K562 (cell line): Measurements from ENCODE around the gene SLC49A4. TPM values are rescaled to one million over a fixed set of nuclear protein-coding genes. Genes with fewer than 3 reads are reported as not detected.
A peak's percentile ranks its signal among the peaks of the same experiment; 100 is the strongest.

Experiments
- ATAC-seq: fragments of 200-7000 bp; cut with Tn5 transposase; 3 replicates; pipeline ENCODE4 v1.9.1; 2020; ENCODE audit warnings: moderate library complexity
- BruUV-seq: library from RNA; stranded (reverse); fragments of 400-500 nt; replicated peaks from 2 replicates; lab custom pipeline; 2021; lab: Mats Ljungman, UMichigan
- CTCF ChIA-PET: fragments of 300-600 bp; formaldehyde crosslinking; extraction: SDS; loops from one replicate; lab custom pipeline; 2021; ENCODE audit warnings: low intra/inter-chr PET ratio; lab: Yijun Ruan, JAX
- POLR2A ChIA-PET: fragments of 300-600, 350-650 bp; sonication (Branson Sonifier 250); formaldehyde crosslinking; extraction: SDS; loops from one replicate; lab custom pipeline; 2021; ENCODE audit warnings: antibody characterized with exemption, inconsistent platforms; lab: Yijun Ruan, JAX
- DNase-seq, 4 experiments: peaks; one replicate each; pipeline versions ENCODE4 v3.0.0 to v3.0.0-alpha.2; 2011 to 2018; ENCODE audit warnings: low spot score in 3 of 4, mixed read lengths in 3 of 4; ENCODE audit errors: extremely low read depth in 1 of 4
- FAIRE-seq: peaks from 2 replicates; lab custom pipeline; 2011; peaks lifted over from hg19 to GRCh38; lab: Jason Lieb, UNC
- H2AFZ ChIP-seq: 2 replicates; pipeline ENCODE4 v1.6.0; 2011; ENCODE audit warnings: low read depth, low read length, control low read depth, inconsistent platforms
- H3K27ac ChIP-seq: fragments of 200-600 bp; 3 replicates; pipeline ENCODE4 v1.8.0; 2011; ENCODE audit warnings: low read depth, mild to moderate bottlenecking, control low read depth, inconsistent platforms, low read length, moderate library complexity, mixed read lengths; ENCODE audit errors: extremely low read depth
- H3K27me3 ChIP-seq, 2 experiments: fragments of 300-600 bp in 1 of 2; 2 replicates in 1 of 2; 3 replicates in 1 of 2; pipeline versions ENCODE4 v1.6.0 to v1.8.0; 2011; ENCODE audit warnings: inconsistent platforms in 2 of 2, low read length in 2 of 2, mild to moderate bottlenecking in 1 of 2, mixed read lengths in 1 of 2, moderate library complexity in 1 of 2; ENCODE audit not compliant: control insufficient read depth in 2 of 2, insufficient read depth in 2 of 2
- H3K36me3 ChIP-seq: fragments of 300-600 bp; 3 replicates; pipeline ENCODE4 v1.8.0; 2011; ENCODE audit warnings: mild to moderate bottlenecking, low read length, inconsistent platforms; ENCODE audit not compliant: control insufficient read depth, insufficient read depth
- H3K4me1 ChIP-seq, 2 experiments: fragments of 200-600 bp in 1 of 2; replicated peaks in 1 of 2; 2 replicates in 1 of 2; 3 replicates in 1 of 2; pipeline versions ENCODE4 v1.5.1 to v1.8.0; 2011; ENCODE audit warnings: inconsistent platforms in 2 of 2, low read length in 2 of 2, mild to moderate bottlenecking in 1 of 2, mixed read lengths in 1 of 2, moderate library complexity in 1 of 2; ENCODE audit not compliant: control insufficient read depth in 2 of 2, insufficient read depth in 2 of 2
- H3K4me2 ChIP-seq: 2 replicates; pipeline ENCODE4 v1.6.1; 2011; ENCODE audit warnings: low read length, control low read depth, inconsistent platforms, mixed read lengths; ENCODE audit not compliant: insufficient read depth
- H3K4me3 ChIP-seq: fragments of 200-600 bp; sonication (generic), shearing (Covaris generic); 2 replicates; pipeline ENCODE4 v1.5.1; 2016; ENCODE audit warnings: control low read depth, inconsistent platforms
- H3K79me2 ChIP-seq: fragments of 200-600 bp; 3 replicates; pipeline ENCODE4 v1.8.0; 2011; ENCODE audit warnings: low read length, inconsistent platforms; ENCODE audit not compliant: control insufficient read depth, insufficient read depth
- H3K9ac ChIP-seq, 2 experiments: 2 replicates each; pipeline versions ENCODE4 v1.6.0 to v1.6.1; 2011; ENCODE audit warnings: low read depth in 2 of 2, low read length in 2 of 2, control low read depth in 1 of 2, inconsistent platforms in 1 of 2, mild to moderate bottlenecking in 1 of 2, mixed read lengths in 1 of 2; ENCODE audit not compliant: insufficient read depth in 1 of 2
- H3K9me1 ChIP-seq: one replicate; pipeline ENCODE4 v1.6.0; 2011; ENCODE audit warnings: inconsistent platforms, mild to moderate bottlenecking, low read length, moderate library complexity; ENCODE audit not compliant: control insufficient read depth, insufficient read depth
- H3K9me3 ChIP-seq: replicated peaks from 2 replicates; pipeline ENCODE4 v1.5.1; 2011; ENCODE audit warnings: low read depth, low read length, inconsistent platforms; ENCODE audit not compliant: control insufficient read depth, insufficient read depth
- H4K20me1 ChIP-seq: replicated peaks from 2 replicates; pipeline ENCODE4 v1.6.1; 2011; ENCODE audit warnings: low read length, inconsistent platforms, mixed read lengths; ENCODE audit not compliant: control insufficient read depth, insufficient read depth
- RBM25 ChIP-seq: fragments of 200-400 bp; formaldehyde crosslinking; IDR thresholded peaks from 2 replicates; pipeline ENCODE4 v1.6.1; 2018; ENCODE audit warnings: low read length, low read depth, moderate library complexity; ENCODE audit not compliant: severe bottlenecking
- SRSF9 ChIP-seq: fragments of 200-400 bp; formaldehyde crosslinking; IDR thresholded peaks from 2 replicates; pipeline ENCODE4 v1.6.1; 2017; ENCODE audit warnings: low read depth, low read length, borderline replicate concordance
- ZFP36 ChIP-seq: fragments of 150-350 bp; IDR thresholded peaks from 2 replicates; pipeline ENCODE4 v1.6.1; 2018; ENCODE audit warnings: low read length, low read depth; ENCODE audit not compliant: partially characterized antibody
- WGBS: fragments of 100-300 bp; shearing (Covaris generic); methylation state at CpG from one replicate; pipeline ENCODE4 v1.1.6; 2016; ENCODE audit warnings: low coverage, mixed read lengths; ENCODE audit not compliant: insufficient coverage; ENCODE audit errors: missing lambda C conversion rate; 5-methylcytosine and 5-hydroxymethylcytosine counted together
- in situ Hi-C: fragments of 300-500 bp; cut with MboI; formaldehyde crosslinking; loops from 4 replicates; pipeline ENCODE4 v1.15.0; 2018; ENCODE audit warnings: inconsistent platforms, mixed read lengths
- intact Hi-C: fragments of 100-400 bp; cut with micrococcal nuclease; formaldehyde crosslinking; loops from 2 replicates; pipeline ENCODE4 v1.14.2; 2022
- polyA plus RNA-seq, 8 experiments: library from polyadenylated mRNA; depleted of rRNA in 4 of 8; stranded (reverse) in 5 of 8; unstranded in 3 of 8; fragments of >200 nt; fragmentation: Nextera tagmentation in 2 of 8; fragmentation: Illumina TruSeq in 1 of 8; extraction: Ambion mirVana in 2 of 8; extraction: Trizol in 1 of 8; gene quantifications; 2 replicates each; pipeline versions ENCODE4 v1.2.1 to v1.2.3, GENCODE V29; 2011 to 2014; ENCODE audit warnings: inconsistent platforms in 1 of 8, missing spikeins in 1 of 8
- total RNA-seq, 7 experiments: library from RNA; depleted of rRNA in 6 of 7; stranded (reverse); fragments of >200 nt in 6 of 7; fragmentation: Illumina TruSeq in 2 of 7; extraction: Trizol in 2 of 7; gene quantifications; 2 replicates each; pipeline versions ENCODE4 v1.2.1 to v1.2.3, GENCODE V29; 2011 to 2021; ENCODE audit warnings: low replicate concordance in 1 of 7

Gene SLC49A4
- total and polyA plus RNA-seq, 9 of the 15 experiments (the other 6 are each of a cell fraction or from before 2014, with no cell fraction given) = 0.15 to 1.3 (median 0.83) TPM

DNA sequence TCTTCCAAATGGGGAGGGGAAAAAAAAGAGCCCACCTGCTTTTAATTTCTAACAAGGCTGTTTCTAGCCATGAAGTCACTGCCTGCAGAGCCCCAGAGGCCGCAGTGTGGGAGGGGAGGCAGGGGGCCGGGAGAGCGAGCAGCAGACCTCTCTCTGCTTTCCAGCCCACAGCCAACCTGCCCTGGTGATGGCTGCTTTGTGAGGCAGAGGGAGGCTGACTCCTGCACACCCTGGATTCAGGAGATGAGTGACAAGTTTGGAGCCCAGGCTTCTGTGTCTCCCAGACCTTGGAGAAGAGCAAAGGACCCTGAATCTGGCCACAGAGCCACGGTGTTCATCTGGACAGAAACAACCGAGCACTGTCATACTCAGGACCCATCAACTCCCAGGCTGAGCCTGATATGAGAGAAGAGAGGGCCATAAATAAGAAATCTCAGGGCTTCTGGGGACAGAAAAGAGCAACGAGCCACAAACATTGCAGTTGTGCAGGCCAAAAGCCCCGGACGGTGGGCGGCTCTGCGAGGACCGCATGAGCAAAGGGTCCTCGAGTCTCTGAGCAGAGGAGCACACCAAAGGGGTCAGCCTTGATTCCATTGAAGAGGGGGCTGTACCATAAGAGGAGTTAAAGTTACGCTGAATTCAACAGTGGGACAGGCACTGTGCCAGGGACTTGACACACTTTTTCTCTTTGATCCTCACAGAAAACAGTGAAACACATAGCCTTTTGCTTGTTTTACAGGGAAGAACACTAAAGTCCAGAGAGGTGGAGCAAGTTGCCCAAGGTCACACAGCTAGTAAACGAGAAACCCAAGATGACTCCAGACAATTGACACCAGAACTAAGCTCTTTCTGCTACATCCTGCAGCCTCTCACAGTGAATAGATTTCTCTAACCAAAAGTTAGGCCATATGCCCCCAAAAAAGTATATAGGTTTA lies 135.5 kb downstream of the SLC49A4 start:
- Histone ChIP-seq H3K79me2 (no peaks in the 10 kb centered on the region), H3K27ac (no peak overlapping the region), H3K27me3 (peaks cover 13 to 45% of the 10 kb centered on the region in 2 experiments; a peak in 3 of 5 replicates), H3K9ac (no peak overlapping the region), H3K36me3 (no peaks in the 10 kb centered on the region), H3K9me1 (no peaks in the 10 kb centered on the region), H3K4me1 (no peaks in the 10 kb centered on the region; a peak in 1 of 5 replicates), H3K9me3 (no peaks in the 10 kb centered on the region), H4K20me1 (no peaks in the 10 kb centered on the region), H3K4me3 (no peak overlapping the region)
- ChIA-PET POLR2A (no interaction called here), CTCF (no interaction called here)
- DNase-seq (no peak), FAIRE-seq (no peak), ATAC-seq (no peak)
- 2% methylated on average over 14 of the region's 14 CpGs for WGBS
- BruUV-seq = no TSS peak
- in situ Hi-C loops = no loop called here
- intact Hi-C loops = no loop called here
- TF ChIP-seq ZFP36 = peak; percentile 38
- TF ChIP-seq SRSF9 = no peak
- peak; percentile 57 for TF ChIP-seq RBM25
- TF ChIP-seq, all 486 proteins: peak for 2
- no peak overlapping the region for H2AFZ ChIP-seq
- no peak overlapping the region for H3K4me2 ChIP-seq

Other genes with a start within 250 kb of the SLC49A4 start
- gene PARP9, start 230.8 kb upstream of the SLC49A4 start, total RNA-seq (2014; rRNA removed) = 2.7 and 2.8 TPM in 2 replicates
- gene PARP9, start 230.8 kb upstream of the SLC49A4 start, total RNA-seq (2014; rRNA removed; fragmentation: Illumina TruSeq; extraction: Trizol) = 3.1 and 3.9 TPM in 2 replicates
- 3.8 TPM in 2 replicates for gene PARP9, start 230.8 kb upstream of the SLC49A4 start, total RNA-seq (2015; rRNA removed; fragmentation: Illumina TruSeq; extraction: Trizol)
- 3.1 and 3.4 TPM in 2 replicates for gene PARP9, start 230.8 kb upstream of the SLC49A4 start, total RNA-seq (2021)
- gene PARP9, start 230.8 kb upstream of the SLC49A4 start, polyA plus RNA-seq (2011; rRNA removed) = 1.5 and 3.9 TPM in 2 replicates
- gene PARP9, start 230.8 kb upstream of the SLC49A4 start, polyA plus RNA-seq (2014; fragmentation: Illumina TruSeq; extraction: Trizol) = 4.4 and 4.8 TPM in 2 replicates
- 1 to 10 TPM; 2.1 to 3.2 TPM for gene PARP9, start 230.8 kb upstream of the SLC49A4 start, polyA plus RNA-seq (2014; fragmentation: Nextera tagmentation; extraction: Ambion mirVana)
- 3.5 and 3.8 TPM in 2 replicates for gene PARP9, start 230.8 kb upstream of the SLC49A4 start, polyA plus RNA-seq (2014; rRNA removed)
- gene DTX3L, start 230.7 kb upstream of the SLC49A4 start, total RNA-seq (2014; rRNA removed) = 3.0 and 4.1 TPM in 2 replicates
- 6.0 and 7.0 TPM in 2 replicates for gene DTX3L, start 230.7 kb upstream of the SLC49A4 start, total RNA-seq (2014; rRNA removed; fragmentation: Illumina TruSeq; extraction: Trizol)
- gene DTX3L, start 230.7 kb upstream of the SLC49A4 start, total RNA-seq (2015; rRNA removed; fragmentation: Illumina TruSeq; extraction: Trizol) = 6.0 and 6.5 TPM in 2 replicates
- 6.2 and 6.6 TPM in 2 replicates for gene DTX3L, start 230.7 kb upstream of the SLC49A4 start, total RNA-seq (2021)
- gene DTX3L, start 230.7 kb upstream of the SLC49A4 start, polyA plus RNA-seq (2011; rRNA removed) = 1.0 and 2.3 TPM in 2 replicates
- gene DTX3L, start 230.7 kb upstream of the SLC49A4 start, polyA plus RNA-seq (2014; fragmentation: Illumina TruSeq; extraction: Trizol) = 4.9 and 6.0 TPM in 2 replicates
- gene DTX3L, start 230.7 kb upstream of the SLC49A4 start, polyA plus RNA-seq (2014; fragmentation: Nextera tagmentation; extraction: Ambion mirVana) = 1 to 10 TPM; 2.3 to 2.5 TPM
- gene DTX3L, start 230.7 kb upstream of the SLC49A4 start, polyA plus RNA-seq (2014; rRNA removed) = 3.0 and 3.4 TPM in 2 replicates
- 0.05 and 0.08 TPM in 2 replicates for gene PARP15, start 217.4 kb upstream of the SLC49A4 start, total RNA-seq (2014; rRNA removed)
- 0.11 and 0.45 TPM in 2 replicates for gene PARP15, start 217.4 kb upstream of the SLC49A4 start, total RNA-seq (2014; rRNA removed; fragmentation: Illumina TruSeq; extraction: Trizol)
- 0.19 and 0.40 TPM in 2 replicates for gene PARP15, start 217.4 kb upstream of the SLC49A4 start, total RNA-seq (2015; rRNA removed; fragmentation: Illumina TruSeq; extraction: Trizol)
- 0.38 and 0.45 TPM in 2 replicates for gene PARP15, start 217.4 kb upstream of the SLC49A4 start, total RNA-seq (2021)
- 0.22 TPM in 1 of 2 replicates, not detected in the other for gene PARP15, start 217.4 kb upstream of the SLC49A4 start, polyA plus RNA-seq (2011; rRNA removed)
- gene PARP15, start 217.4 kb upstream of the SLC49A4 start, polyA plus RNA-seq (2014; fragmentation: Illumina TruSeq; extraction: Trizol) = 0.18 and 0.29 TPM in 2 replicates
- under 1 TPM; 0.08 to 0.10 TPM for gene PARP15, start 217.4 kb upstream of the SLC49A4 start, polyA plus RNA-seq (2014; fragmentation: Nextera tagmentation; extraction: Ambion mirVana)
- 0.13 and 0.61 TPM in 2 replicates for gene PARP15, start 217.4 kb upstream of the SLC49A4 start, polyA plus RNA-seq (2014; rRNA removed)
- 9.0 and 9.5 TPM in 2 replicates for gene PARP14, start 114.2 kb upstream of the SLC49A4 start, total RNA-seq (2014; rRNA removed)
- gene PARP14, start 114.2 kb upstream of the SLC49A4 start, total RNA-seq (2014; rRNA removed; fragmentation: Illumina TruSeq; extraction: Trizol) = 13.1 and 13.7 TPM in 2 replicates
- 11.8 and 14.4 TPM in 2 replicates for gene PARP14, start 114.2 kb upstream of the SLC49A4 start, total RNA-seq (2015; rRNA removed; fragmentation: Illumina TruSeq; extraction: Trizol)
- gene PARP14, start 114.2 kb upstream of the SLC49A4 start, total RNA-seq (2021) = 9.7 and 11.9 TPM in 2 replicates
- gene PARP14, start 114.2 kb upstream of the SLC49A4 start, polyA plus RNA-seq (2011; rRNA removed) = 6.7 and 12.8 TPM in 2 replicates
- 6.9 and 8.6 TPM in 2 replicates for gene PARP14, start 114.2 kb upstream of the SLC49A4 start, polyA plus RNA-seq (2014; fragmentation: Illumina TruSeq; extraction: Trizol)
- 1 to 10 TPM; 3.1 to 6.2 TPM for gene PARP14, start 114.2 kb upstream of the SLC49A4 start, polyA plus RNA-seq (2014; fragmentation: Nextera tagmentation; extraction: Ambion mirVana)
- 7.7 and 9.2 TPM in 2 replicates for gene PARP14, start 114.2 kb upstream of the SLC49A4 start, polyA plus RNA-seq (2014; rRNA removed)
- gene HSPBAP1, start 1.2 kb upstream of the SLC49A4 start, total RNA-seq (2014; rRNA removed) = 2.3 and 2.9 TPM in 2 replicates
- gene HSPBAP1, start 1.2 kb upstream of the SLC49A4 start, total RNA-seq (2014; rRNA removed; fragmentation: Illumina TruSeq; extraction: Trizol) = 4.5 and 4.8 TPM in 2 replicates
- gene HSPBAP1, start 1.2 kb upstream of the SLC49A4 start, total RNA-seq (2015; rRNA removed; fragmentation: Illumina TruSeq; extraction: Trizol) = 3.5 and 3.7 TPM in 2 replicates
- 3.5 and 3.6 TPM in 2 replicates for gene HSPBAP1, start 1.2 kb upstream of the SLC49A4 start, total RNA-seq (2021)
- 3.1 and 3.7 TPM in 2 replicates for gene HSPBAP1, start 1.2 kb upstream of the SLC49A4 start, polyA plus RNA-seq (2011; rRNA removed)
- gene HSPBAP1, start 1.2 kb upstream of the SLC49A4 start, polyA plus RNA-seq (2014; fragmentation: Illumina TruSeq; extraction: Trizol) = 3.7 and 4.4 TPM in 2 replicates
- gene HSPBAP1, start 1.2 kb upstream of the SLC49A4 start, polyA plus RNA-seq (2014; fragmentation: Nextera tagmentation; extraction: Ambion mirVana) = 1 to 10 TPM; 2.1 TPM
- gene HSPBAP1, start 1.2 kb upstream of the SLC49A4 start, polyA plus RNA-seq (2014; rRNA removed) = 3.4 and 5.0 TPM in 2 replicates
- not detected in 2 replicates for gene SEMA5B, start 232.7 kb downstream of the SLC49A4 start, total RNA-seq (2014; rRNA removed)
- not detected in 2 replicates for gene SEMA5B, start 232.7 kb downstream of the SLC49A4 start, total RNA-seq (2014; rRNA removed; fragmentation: Illumina TruSeq; extraction: Trizol)
- not detected in 2 replicates for gene SEMA5B, start 232.7 kb downstream of the SLC49A4 start, total RNA-seq (2015; rRNA removed; fragmentation: Illumina TruSeq; extraction: Trizol)
- not detected in 2 replicates for gene SEMA5B, start 232.7 kb downstream of the SLC49A4 start, total RNA-seq (2021)
- not detected in 2 replicates for gene SEMA5B, start 232.7 kb downstream of the SLC49A4 start, polyA plus RNA-seq (2011; rRNA removed)
- gene SEMA5B, start 232.7 kb downstream of the SLC49A4 start, polyA plus RNA-seq (2014; fragmentation: Illumina TruSeq; extraction: Trizol) = not detected in 2 replicates
- gene SEMA5B, start 232.7 kb downstream of the SLC49A4 start, polyA plus RNA-seq (2014; fragmentation: Nextera tagmentation; extraction: Ambion mirVana) = not detected
- not detected in 2 replicates for gene SEMA5B, start 232.7 kb downstream of the SLC49A4 start, polyA plus RNA-seq (2014; rRNA removed)